A549 (cell line): ENCODE data around the gene VWF. TPM values are rescaled to one million over a fixed set of nuclear protein-coding genes. Genes with fewer than 3 reads are reported as not detected.

Experiments used
- ATAC-seq, 2 experiments: fragments of 200-7000 bp in 1 of 2; fragments of >200 bp in 1 of 2; cut with Nextera tagmentation in 1 of 2; cut with Tn5 transposase in 1 of 2; 3 replicates each; pipeline versions ENCODE4 v1.8.0 to v1.9.1; 2018 to 2020; ENCODE audit warnings: mild to moderate bottlenecking in 1 of 2, moderate library complexity in 1 of 2
- CTCF ChIA-PET: fragments of 300-600 bp; sonication (Branson Sonifier 250); formaldehyde crosslinking; extraction: SDS; loops from one replicate; lab custom pipeline; 2021; ENCODE audit warnings: antibody characterized with exemption, inconsistent platforms; lab: Yijun Ruan, JAX
- POLR2A ChIA-PET: fragments of 350-600 bp; formaldehyde crosslinking; extraction: SDS; loops from one replicate; lab custom pipeline; 2021; ENCODE audit warnings: antibody characterized with exemption, inconsistent platforms; lab: Yijun Ruan, JAX
- DNase-seq, 2 experiments: peaks; one replicate each; pipeline versions ENCODE4 v3.0.0 to v3.0.0-alpha.2; 2011 to 2016; ENCODE audit warnings: low read depth in 1 of 2, low spot score in 1 of 2
- FAIRE-seq: peaks from 2 replicates; lab custom pipeline; 2011; peaks lifted over from hg19 to GRCh38; lab: Jason Lieb, UNC
- H3K27ac ChIP-seq, 2 experiments: fragments of >200 bp; sonication (Bioruptor Twin); formaldehyde crosslinking; 3 replicates each; pipeline ENCODE4 v1.5.1; 2016 to 2017
- H3K4me1 ChIP-seq: fragments of >200 bp; sonication (Bioruptor Twin); formaldehyde crosslinking; 3 replicates; pipeline ENCODE4 v1.6.1; 2016
- H3K4me2 ChIP-seq: fragments of >200 bp; sonication (Bioruptor Twin); formaldehyde crosslinking; 3 replicates; pipeline ENCODE4 v1.6.1; 2016
- H3K4me3 ChIP-seq: fragments of >200 bp; sonication (Bioruptor Twin); formaldehyde crosslinking; 3 replicates; pipeline ENCODE4 v1.5.1; 2016
- H3K9me3 ChIP-seq: fragments of >200 bp; sonication (Bioruptor Twin); formaldehyde crosslinking; 3 replicates; pipeline ENCODE4 v1.6.1; 2016
- BHLHE40 ChIP-seq: IDR thresholded peaks from 2 replicates; pipeline ENCODE4 v1.6.1; 2012; ENCODE audit warnings: low read depth, low read length, inconsistent platforms
- CBX2 ChIP-seq: fragments of 200-600 bp; sonication (generic); IDR thresholded peaks from 2 replicates; pipeline ENCODE4 v1.6.1; 2016; ENCODE audit warnings: low read depth, mild to moderate bottlenecking, borderline replicate concordance
- CBX8 ChIP-seq: fragments of 200-600 bp; sonication (generic); IDR thresholded peaks from 2 replicates; pipeline ENCODE4 v1.6.1; 2016
- EHMT2 ChIP-seq: fragments of 200-600 bp; sonication (generic); IDR thresholded peaks from 2 replicates; pipeline ENCODE4 v1.6.1; 2016; ENCODE audit warnings: antibody characterized with exemption, low read depth, mild to moderate bottlenecking, moderate library complexity
- FOSB ChIP-seq: fragments of 250-450 bp; sonication (Bioruptor Pico); IDR thresholded peaks from 2 replicates; pipeline ENCODE4 v1.5.0; 2020; ENCODE audit warnings: mild to moderate bottlenecking, moderate library complexity
- FOSL2 ChIP-seq, 2 experiments: fragments of 450-650 bp in 1 of 2; fragments of >200 bp in 1 of 2; sonication (Bioruptor Twin) in 1 of 2; formaldehyde crosslinking; IDR thresholded peaks; 2 replicates each; pipeline versions ENCODE4 v1.5.0 to v1.6.1; 2016 to 2020; ENCODE audit warnings: mild to moderate bottlenecking in 1 of 2, moderate library complexity in 1 of 2
- FOXS1 ChIP-seq: fragments of 250-450 bp; sonication (Bioruptor Pico); IDR thresholded peaks from 2 replicates; pipeline ENCODE4 v1.5.0; 2020; ENCODE audit warnings: mild to moderate bottlenecking, moderate library complexity
- HDAC2 ChIP-seq: fragments of 200-600 bp; sonication (generic); IDR thresholded peaks from 2 replicates; pipeline ENCODE4 v1.6.1; 2016
- HEYL ChIP-seq: fragments of 250-450 bp; sonication (Bioruptor Pico); IDR thresholded peaks from 2 replicates; pipeline ENCODE4 v1.8.0; 2021; ENCODE audit warnings: mild to moderate bottlenecking, moderate library complexity
- JUNB ChIP-seq: fragments of >200 bp; sonication (Bioruptor Twin); formaldehyde crosslinking; IDR thresholded peaks from 2 replicates; pipeline ENCODE4 v1.6.1; 2016
- MAFK ChIP-seq: fragments of 450-650 bp; IDR thresholded peaks from 2 replicates; pipeline ENCODE4 v1.6.1; 2014; ENCODE audit not compliant: partially characterized antibody
- MAZ ChIP-seq: fragments of 150-350 bp; IDR thresholded peaks from 2 replicates; pipeline ENCODE4 v1.6.1; 2014; ENCODE audit warnings: antibody characterized with exemption, low read depth, low read length, borderline replicate concordance
- NFE2L2 ChIP-seq: fragments of 150-350 bp; conservative IDR thresholded peaks from 2 replicates; pipeline ENCODE4 v1.6.1; 2014; ENCODE audit warnings: low read length
- NR3C1 ChIP-seq: fragments of >200 bp; sonication (Bioruptor Twin); formaldehyde crosslinking; IDR thresholded peaks from 3 replicates; pipeline ENCODE4 v1.6.1; 2017
- PHF8 ChIP-seq: fragments of 200-600 bp; sonication (generic); IDR thresholded peaks from 2 replicates; pipeline ENCODE4 v1.6.1; 2016; ENCODE audit warnings: low read depth, mild to moderate bottlenecking, antibody characterized with exemption, moderate library complexity, borderline replicate concordance
- POLR2A ChIP-seq: IDR thresholded peaks from 2 replicates; pipeline ENCODE4 v1.6.1; 2012; ENCODE audit warnings: mild to moderate bottlenecking, low read length
- RNF2 ChIP-seq: fragments of 200-600 bp; sonication (generic); IDR thresholded peaks from 2 replicates; pipeline ENCODE4 v1.6.1; 2016; ENCODE audit warnings: low read depth, mild to moderate bottlenecking, antibody characterized with exemption, moderate library complexity, borderline replicate concordance
- SMC3 ChIP-seq: fragments of >200 bp; sonication (Bioruptor Twin); formaldehyde crosslinking; IDR thresholded peaks from 3 replicates; pipeline ENCODE4 v1.6.1; 2018; ENCODE audit warnings: inconsistent platforms
- SREBF2 ChIP-seq: fragments of 450-650 bp; IDR thresholded peaks from 2 replicates; pipeline ENCODE4 v1.6.1; 2014; ENCODE audit warnings: mild to moderate bottlenecking, moderate library complexity
- TFCP2L1 ChIP-seq: fragments of 250-450 bp; sonication (Bioruptor Pico); IDR thresholded peaks from 2 replicates; pipeline ENCODE4 v1.5.0; 2021; ENCODE audit warnings: mild to moderate bottlenecking
- WGBS: methylation state at CpG from one replicate; pipeline ENCODE4 v1.1.6; 2017; ENCODE audit errors: missing lambda C conversion rate; 5-methylcytosine and 5-hydroxymethylcytosine counted together
- polyA plus RNA-seq, 4 experiments: library from polyadenylated mRNA; depleted of rRNA in 3 of 4; stranded (reverse); fragments of >200 nt; fragmentation: RNase III in 1 of 4; extraction: RNeasy Plus Mini Kit Qiagen cat#74134 plus additional on column Dnase treatment in 1 of 4; gene quantifications; 2 replicates in 3 of 4; 3 replicates in 1 of 4; pipeline ENCODE4 v1.2.3, GENCODE V29; 2011 to 2017
- TF ChIP-seq, protein P1 (sequence below): fragments of >200 bp; sonication (Bioruptor Twin); formaldehyde crosslinking; IDR thresholded peaks from 3 replicates; pipeline ENCODE4 v1.6.1; 2016
- TF ChIP-seq, protein P2 (sequence below): fragments of 250-450 bp; sonication (Bioruptor Pico); IDR thresholded peaks from 2 replicates; pipeline ENCODE4 v1.5.0; 2021; ENCODE audit warnings: mild to moderate bottlenecking, moderate library complexity, borderline replicate concordance
- TF ChIP-seq, protein P3 (sequence below): fragments of 150-350 bp; IDR thresholded peaks from 2 replicates; pipeline ENCODE4 v1.6.1; 2014; ENCODE audit warnings: low read depth, mild to moderate bottlenecking, low read length
- TF ChIP-seq, protein P4 (sequence below): fragments of 450-650 bp; IDR thresholded peaks from 2 replicates; pipeline ENCODE4 v1.6.1; 2014; ENCODE audit warnings: antibody characterized with exemption
- TF ChIP-seq, protein P5 (sequence below): fragments of 250-450 bp; sonication (Bioruptor Pico); IDR thresholded peaks from 2 replicates; pipeline ENCODE4 v1.5.0; 2020; ENCODE audit warnings: low read depth, mild to moderate bottlenecking, moderate library complexity

VWF gene
- polyA plus RNA-seq, 2 of the 4 experiments (the other 2 are of a cell fraction) = 0.01 TPM; not detected in 1

DNA sequence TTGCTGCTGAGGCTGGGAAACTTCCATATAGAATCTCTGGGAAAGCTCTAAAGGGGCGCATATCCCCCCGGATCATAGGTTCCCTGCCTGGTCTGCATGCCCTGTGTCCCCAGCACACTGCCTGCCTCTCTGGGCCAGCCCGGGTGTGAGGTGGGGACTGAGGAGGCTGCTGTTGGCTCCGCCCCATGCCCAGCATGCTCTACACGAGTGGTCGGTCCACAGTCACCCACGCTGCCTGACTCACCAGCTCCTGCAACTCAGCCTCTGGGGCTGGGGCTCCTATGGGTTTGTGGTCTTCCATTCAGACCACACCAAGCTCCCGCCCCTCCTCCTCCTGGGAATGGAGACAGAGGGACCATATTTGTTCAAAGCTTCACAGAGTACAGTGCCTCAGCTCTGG lies 90.9 kb downstream of the VWF start:
- H3K27ac ChIP-seq = no peak overlapping the region
- POLR2A ChIA-PET = no interaction called here
- no peaks in the 10 kb centered on the region for H3K4me1 ChIP-seq
- H3K9me3 ChIP-seq = no peaks in the 10 kb centered on the region
- 48% methylated on average over 8 of the region's 8 CpGs for WGBS
- TF ChIP-seq HEYL (no peak), PHF8 (no peak), NFE2L2 (no peak), HDAC2 (no peak), POLR2A (no peak), EHMT2 (no peak), RNF2 (no peak), JUNB (no peak), FOXS1 (no peak)
- TF ChIP-seq, protein P1, sequence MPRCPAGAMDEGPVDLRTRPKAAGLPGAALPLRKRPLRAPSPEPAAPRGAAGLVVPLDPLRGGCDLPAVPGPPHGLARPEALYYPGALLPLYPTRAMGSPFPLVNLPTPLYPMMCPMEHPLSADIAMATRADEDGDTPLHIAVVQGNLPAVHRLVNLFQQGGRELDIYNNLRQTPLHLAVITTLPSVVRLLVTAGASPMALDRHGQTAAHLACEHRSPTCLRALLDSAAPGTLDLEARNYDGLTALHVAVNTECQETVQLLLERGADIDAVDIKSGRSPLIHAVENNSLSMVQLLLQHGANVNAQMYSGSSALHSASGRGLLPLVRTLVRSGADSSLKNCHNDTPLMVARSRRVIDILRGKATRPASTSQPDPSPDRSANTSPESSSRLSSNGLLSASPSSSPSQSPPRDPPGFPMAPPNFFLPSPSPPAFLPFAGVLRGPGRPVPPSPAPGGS = no peak
- TF ChIP-seq, protein P2, sequence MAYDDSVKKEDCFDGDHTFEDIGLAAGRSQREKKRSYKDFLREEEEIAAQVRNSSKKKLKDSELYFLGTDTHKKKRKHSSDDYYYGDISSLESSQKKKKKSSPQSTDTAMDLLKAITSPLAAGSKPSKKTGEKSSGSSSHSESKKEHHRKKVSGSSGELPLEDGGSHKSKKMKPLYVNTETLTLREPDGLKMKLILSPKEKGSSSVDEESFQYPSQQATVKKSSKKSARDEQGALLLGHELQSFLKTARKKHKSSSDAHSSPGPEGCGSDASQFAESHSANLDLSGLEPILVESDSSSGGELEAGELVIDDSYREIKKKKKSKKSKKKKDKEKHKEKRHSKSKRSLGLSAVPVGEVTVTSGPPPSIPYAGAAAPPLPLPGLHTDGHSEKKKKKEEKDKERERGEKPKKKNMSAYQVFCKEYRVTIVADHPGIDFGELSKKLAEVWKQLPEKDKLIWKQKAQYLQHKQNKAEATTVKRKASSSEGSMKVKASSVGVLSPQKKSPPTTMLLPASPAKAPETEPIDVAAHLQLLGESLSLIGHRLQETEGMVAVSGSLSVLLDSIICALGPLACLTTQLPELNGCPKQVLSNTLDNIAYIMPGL = no peak
- TF ChIP-seq, protein P3, sequence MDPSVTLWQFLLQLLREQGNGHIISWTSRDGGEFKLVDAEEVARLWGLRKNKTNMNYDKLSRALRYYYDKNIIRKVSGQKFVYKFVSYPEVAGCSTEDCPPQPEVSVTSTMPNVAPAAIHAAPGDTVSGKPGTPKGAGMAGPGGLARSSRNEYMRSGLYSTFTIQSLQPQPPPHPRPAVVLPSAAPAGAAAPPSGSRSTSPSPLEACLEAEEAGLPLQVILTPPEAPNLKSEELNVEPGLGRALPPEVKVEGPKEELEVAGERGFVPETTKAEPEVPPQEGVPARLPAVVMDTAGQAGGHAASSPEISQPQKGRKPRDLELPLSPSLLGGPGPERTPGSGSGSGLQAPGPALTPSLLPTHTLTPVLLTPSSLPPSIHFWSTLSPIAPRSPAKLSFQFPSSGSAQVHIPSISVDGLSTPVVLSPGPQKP = no peak
- TF ChIP-seq, protein P4, sequence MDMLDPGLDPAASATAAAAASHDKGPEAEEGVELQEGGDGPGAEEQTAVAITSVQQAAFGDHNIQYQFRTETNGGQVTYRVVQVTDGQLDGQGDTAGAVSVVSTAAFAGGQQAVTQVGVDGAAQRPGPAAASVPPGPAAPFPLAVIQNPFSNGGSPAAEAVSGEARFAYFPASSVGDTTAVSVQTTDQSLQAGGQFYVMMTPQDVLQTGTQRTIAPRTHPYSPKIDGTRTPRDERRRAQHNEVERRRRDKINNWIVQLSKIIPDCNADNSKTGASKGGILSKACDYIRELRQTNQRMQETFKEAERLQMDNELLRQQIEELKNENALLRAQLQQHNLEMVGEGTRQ = no peak
- TF ChIP-seq, protein P5, sequence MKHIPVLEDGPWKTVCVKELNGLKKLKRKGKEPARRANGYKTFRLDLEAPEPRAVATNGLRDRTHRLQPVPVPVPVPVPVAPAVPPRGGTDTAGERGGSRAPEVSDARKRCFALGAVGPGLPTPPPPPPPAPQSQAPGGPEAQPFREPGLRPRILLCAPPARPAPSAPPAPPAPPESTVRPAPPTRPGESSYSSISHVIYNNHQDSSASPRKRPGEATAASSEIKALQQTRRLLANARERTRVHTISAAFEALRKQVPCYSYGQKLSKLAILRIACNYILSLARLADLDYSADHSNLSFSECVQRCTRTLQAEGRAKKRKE (CRISPR knock-in tag) = no peak
- H3K4me3 ChIP-seq = no peak overlapping the region
- no peak for FAIRE-seq
- DNase-seq = no peak
- CTCF ChIA-PET = interaction anchor here (0.5 to 15.4 kb wide), 5 partner anchors 36 to 288 kb away, joined by 3 to 361 read pairs (median 3); no protein-coding TSS in a partner anchor
- H3K4me2 ChIP-seq = no peak overlapping the region
- ATAC-seq = no peak

DNA sequence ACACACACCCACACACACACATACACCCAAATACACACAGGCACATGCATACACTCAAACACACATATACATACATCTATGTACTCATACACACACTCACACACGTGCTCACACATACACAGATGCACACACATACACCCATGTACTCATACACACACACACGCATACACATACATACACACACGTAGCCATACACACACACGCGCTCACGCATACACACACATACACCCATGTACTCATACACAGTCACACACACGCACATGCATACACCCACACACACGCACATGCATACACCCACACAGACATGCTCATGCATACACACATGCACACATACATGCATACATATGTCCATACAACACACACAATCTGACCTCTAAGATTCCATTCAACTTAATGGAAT lies 91.7 kb downstream of the VWF start:
- CTCF ChIA-PET = interaction anchor here (1.4 to 15.4 kb wide), 2 partner anchors 42 to 69 kb away, joined by 3 to 361 read pairs; no protein-coding TSS in a partner anchor

More for the DNA sequence above, 91.7 kb downstream of the VWF start:
- POLR2A ChIA-PET = no interaction called here
- Histone ChIP-seq H3K4me3 (no peak overlapping the region), H3K4me2 (no peak overlapping the region), H3K27ac (no peak overlapping the region), H3K4me1 (no peaks in the 10 kb centered on the region), H3K9me3 (0 out of 3 replicates have a peak, but pooled peaks cover 4% of the 10 kb centered on the region)
- 74% methylated on average over 8 of the region's 8 CpGs for WGBS
- DNase-seq (no peak), ATAC-seq (no peak), FAIRE-seq (no peak)
- TF ChIP-seq JUNB = no peak
- no peak for TF ChIP-seq MAFK
- no peak for TF ChIP-seq NR3C1
- no peak for TF ChIP-seq SMC3
- TF ChIP-seq FOSL2 (IDR thresholded peaks at IDR 0.05) = no peak
- TF ChIP-seq FOSL2 (CRISPR knock-in tag; IDR thresholded peaks at IDR 0.05) = no peak
- TF ChIP-seq BHLHE40 = no peak
- no peak for TF ChIP-seq CBX8
- no peak for TF ChIP-seq SREBF2
- TF ChIP-seq CBX2 = no peak
- TF ChIP-seq TFCP2L1 (CRISPR knock-in tag) = no peak
- TF ChIP-seq MAZ = no peak
- no peak for TF ChIP-seq FOSB
